GM12892 (cell line): Measurements from ENCODE around the gene PLEKHM3.

Experiments used
- POLR2A ChIP-seq: IDR thresholded peaks from 2 replicates; pipeline ENCODE4 v1.6.1; 2011; ENCODE audit warnings: low read depth, low read length, control low read depth
- POLR2AphosphoS5 ChIP-seq: IDR thresholded peaks from 2 replicates; pipeline ENCODE4 v1.6.1; 2011; ENCODE audit warnings: low read depth, low read length, control low read depth

DNA sequence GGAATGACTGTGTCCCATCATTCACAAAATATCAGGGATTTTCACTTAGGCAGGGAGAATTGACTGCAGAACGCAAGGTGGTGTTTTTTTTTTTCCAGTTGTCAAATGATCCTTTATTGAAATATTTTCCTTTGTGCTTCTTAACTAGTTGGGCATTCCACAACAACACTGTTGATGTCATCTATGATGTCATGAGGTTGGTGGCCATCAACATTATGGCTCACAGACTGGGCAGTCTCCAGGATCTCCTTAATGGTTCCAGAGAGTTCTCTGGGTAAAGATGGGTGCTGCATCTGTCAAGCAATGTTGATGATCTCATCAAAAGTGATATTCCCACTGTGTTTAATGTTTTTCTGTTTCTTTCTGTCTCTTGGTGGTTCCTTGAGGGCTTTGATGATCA, 31.8 kb upstream of the PLEKHM3 start:
- TF ChIP-seq POLR2AphosphoS5 (no peak), POLR2A (no peak)
